HepG2 (cell line): ENCODE data around the gene RSKR. TPM values are rescaled to one million over a fixed set of nuclear protein-coding genes. Genes with fewer than 3 reads are reported as not detected.

Source experiments
- ADNP ChIP-seq: sonication (generic); formaldehyde crosslinking; IDR thresholded peaks from 2 replicates; pipeline ENCODE4 v1.4.0; 2020; ENCODE audit warnings: missing genetic modification reagents
- KIAA2018 ChIP-seq: sonication (generic); formaldehyde crosslinking; IDR thresholded peaks from 2 replicates; pipeline ENCODE4 v1.5.0; 2020; ENCODE audit warnings: mild to moderate bottlenecking, missing genetic modification reagents, borderline replicate concordance
- NFIC ChIP-seq: IDR thresholded peaks from 2 replicates; pipeline ENCODE4 v1.6.1; 2012; ENCODE audit warnings: mild to moderate bottlenecking, low read length, inconsistent platforms
- SNRNP70 ChIP-seq: fragments of 200-400 bp; formaldehyde crosslinking; IDR thresholded peaks from 2 replicates; pipeline ENCODE4 v1.6.1; 2017; ENCODE audit warnings: mild to moderate bottlenecking, low read depth, low read length, moderate library complexity
- SUZ12 ChIP-seq: fragments of 150-350 bp; IDR thresholded peaks from 2 replicates; pipeline ENCODE4 v1.6.1; 2014; ENCODE audit warnings: low read depth, low read length
- ZBTB21 ChIP-seq: sonication (generic); formaldehyde crosslinking; IDR thresholded peaks from 2 replicates; pipeline ENCODE4 v1.4.0; 2020; ENCODE audit warnings: missing genetic modification reagents
- ZNF496 ChIP-seq: sonication (generic); formaldehyde crosslinking; IDR thresholded peaks from 2 replicates; pipeline ENCODE4 v1.8.1; 2023; ENCODE audit warnings: mild to moderate bottlenecking, moderate library complexity, missing genetic modification reagents; ENCODE audit not compliant: insufficient replicate concordance
- polyA plus RNA-seq, 8 experiments: library from polyadenylated mRNA; depleted of rRNA in 3 of 8; stranded (reverse) in 7 of 8; unstranded in 1 of 8; fragments of >200 nt; fragmentation: Illumina TruSeq in 4 of 8; extraction: Trizol in 4 of 8; gene quantifications; 2 replicates each; pipeline versions ENCODE4 v1.2.1 to v1.2.3, GENCODE V29; 2011 to 2016; ENCODE audit warnings: low read depth in 4 of 8, missing spikeins in 1 of 8, mixed read lengths in 1 of 8; ENCODE audit not compliant: insufficient read depth in 1 of 8
- total RNA-seq, 5 experiments: library from RNA; depleted of rRNA; stranded (reverse); fragments of >200 nt; fragmentation: Illumina TruSeq; extraction: Trizol; gene quantifications; 2 replicates each; pipeline ENCODE4 v1.2.3, GENCODE V29; 2016; ENCODE audit warnings: low read depth in 1 of 5
- TF ChIP-seq, protein P1 (sequence below): sonication (generic); formaldehyde crosslinking; IDR thresholded peaks from 2 replicates; pipeline ENCODE4 v1.4.0; 2020; ENCODE audit warnings: mild to moderate bottlenecking, missing genetic modification reagents
- TF ChIP-seq, protein P2 (sequence below): sonication (generic); formaldehyde crosslinking; conservative IDR thresholded peaks from 2 replicates; pipeline ENCODE4 v1.4.0; 2020; ENCODE audit warnings: missing genetic modification reagents

The RSKR gene
- total and polyA plus RNA-seq, 2 of the 13 experiments (the other 11 are each of a cell fraction or from before 2014, with no cell fraction given), result 5.0 to 10.4 TPM

GRCh38 chr17:28644787-28645575 lies 31.0 kb upstream of the RSKR start, which contains the start of gene BLTP2 (continued):
- no peak for TF ChIP-seq KIAA2018
- no peak for TF ChIP-seq SUZ12
- TF ChIP-seq ADNP (CRISPR knock-in tag), result no peak
- no peak for TF ChIP-seq SNRNP70
- TF ChIP-seq, protein P1, sequence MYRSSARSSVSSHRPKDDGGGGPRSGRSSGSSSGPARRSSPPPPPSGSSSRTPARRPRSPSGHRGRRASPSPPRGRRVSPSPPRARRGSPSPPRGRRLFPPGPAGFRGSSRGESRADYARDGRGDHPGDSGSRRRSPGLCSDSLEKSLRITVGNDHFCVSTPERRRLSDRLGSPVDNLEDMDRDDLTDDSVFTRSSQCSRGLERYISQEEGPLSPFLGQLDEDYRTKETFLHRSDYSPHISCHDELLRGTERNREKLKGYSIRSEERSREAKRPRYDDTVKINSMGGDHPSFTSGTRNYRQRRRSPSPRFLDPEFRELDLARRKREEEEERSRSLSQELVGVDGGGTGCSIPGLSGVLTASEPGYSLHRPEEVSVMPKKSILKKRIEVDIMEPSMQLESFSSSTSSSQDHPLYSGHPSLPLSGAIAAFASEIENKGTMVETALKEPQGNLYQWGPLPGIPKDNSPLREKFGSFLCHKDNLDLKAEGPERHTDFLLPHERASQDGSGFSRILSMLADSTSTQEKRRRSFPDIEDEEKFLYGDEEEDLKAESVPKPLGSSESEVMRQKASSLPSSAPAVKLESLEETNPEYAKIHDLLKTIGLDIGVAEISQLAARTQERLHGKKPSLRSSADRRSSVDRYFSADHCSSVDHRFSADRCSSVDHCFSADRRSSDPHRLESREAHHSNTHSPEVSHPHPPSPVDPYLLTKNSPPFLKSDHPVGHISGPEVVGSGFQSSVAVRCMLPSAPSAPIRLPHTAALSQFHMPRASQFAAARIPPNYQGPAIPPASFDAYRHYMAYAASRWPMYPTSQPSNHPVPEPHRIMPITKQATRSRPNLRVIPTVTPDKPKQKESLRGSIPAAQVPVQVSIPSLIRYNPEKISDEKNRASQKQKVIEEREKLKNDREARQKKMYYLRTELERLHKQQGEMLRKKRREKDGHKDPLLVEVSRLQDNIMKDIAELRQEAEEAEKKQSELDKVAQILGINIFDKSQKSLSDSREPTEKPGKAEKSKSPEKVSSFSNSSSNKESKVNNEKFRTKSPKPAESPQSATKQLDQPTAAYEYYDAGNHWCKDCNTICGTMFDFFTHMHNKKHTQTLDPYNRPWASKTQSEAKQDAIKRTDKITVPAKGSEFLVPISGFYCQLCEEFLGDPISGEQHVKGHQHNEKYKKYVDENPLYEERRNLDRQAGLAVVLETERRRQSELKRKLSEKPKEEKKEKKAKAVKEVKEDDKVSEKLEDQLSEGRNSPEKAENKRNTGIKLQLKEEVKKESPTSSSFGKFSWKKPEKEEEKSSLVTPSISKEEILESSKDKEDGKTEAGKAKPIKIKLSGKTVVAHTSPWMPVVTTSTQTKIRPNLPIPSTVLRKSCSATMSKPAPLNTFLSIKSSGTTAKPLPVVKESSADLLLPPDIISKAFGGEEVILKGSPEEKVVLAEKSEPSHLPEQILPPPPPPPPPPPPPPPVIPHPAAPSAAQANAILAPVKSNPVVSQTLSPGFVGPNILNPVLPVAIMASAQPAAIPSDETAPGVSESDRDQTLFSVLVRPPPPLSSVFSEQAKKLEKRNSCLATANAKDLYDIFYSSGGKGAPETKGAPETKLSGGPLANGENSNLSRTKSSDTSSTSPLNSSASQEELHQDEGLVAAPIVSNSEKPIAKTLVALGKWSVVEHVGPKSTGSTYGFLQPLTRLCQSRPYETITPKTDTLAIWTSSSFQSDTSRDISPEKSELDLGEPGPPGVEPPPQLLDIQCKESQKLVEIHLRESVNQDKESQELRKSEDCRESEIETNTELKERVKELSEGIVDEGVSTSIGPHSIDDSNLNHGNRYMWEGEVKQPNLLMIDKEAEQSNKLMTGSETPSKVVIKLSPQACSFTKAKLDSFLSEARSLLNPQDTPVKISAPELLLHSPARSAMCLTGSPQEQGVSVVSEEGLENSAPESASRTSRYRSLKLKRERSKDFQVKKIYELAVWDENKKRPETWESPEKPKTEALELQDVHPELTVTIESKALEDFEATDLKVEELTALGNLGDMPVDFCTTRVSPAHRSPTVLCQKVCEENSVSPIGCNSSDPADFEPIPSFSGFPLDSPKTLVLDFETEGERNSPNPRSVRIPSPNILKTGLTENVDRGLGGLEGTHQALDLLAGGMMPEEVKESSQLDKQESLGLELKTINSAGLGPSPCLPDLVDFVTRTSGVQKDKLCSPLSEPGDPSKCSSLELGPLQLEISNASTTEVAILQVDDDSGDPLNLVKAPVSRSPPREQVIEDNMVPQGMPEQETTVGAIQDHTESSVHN, result 0 out of 2 replicates have a peak, but pooled peaks have one; percentile 49
- no peak for TF ChIP-seq ZNF496 (CRISPR knock-in tag)
- TF ChIP-seq NFIC, result no peak
- TF ChIP-seq, protein P2, sequence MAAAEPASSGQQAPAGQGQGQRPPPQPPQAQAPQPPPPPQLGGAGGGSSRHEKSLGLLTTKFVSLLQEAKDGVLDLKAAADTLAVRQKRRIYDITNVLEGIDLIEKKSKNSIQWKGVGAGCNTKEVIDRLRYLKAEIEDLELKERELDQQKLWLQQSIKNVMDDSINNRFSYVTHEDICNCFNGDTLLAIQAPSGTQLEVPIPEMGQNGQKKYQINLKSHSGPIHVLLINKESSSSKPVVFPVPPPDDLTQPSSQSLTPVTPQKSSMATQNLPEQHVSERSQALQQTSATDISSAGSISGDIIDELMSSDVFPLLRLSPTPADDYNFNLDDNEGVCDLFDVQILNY, result peak; percentile 36; the same call in 1 of the 2 replicates
- no peak for TF ChIP-seq ZBTB21 (CRISPR knock-in tag)
